Measurements from ENCODE around the gene SYNJ2.
A peak's percentile ranks its signal among the peaks of the same experiment; 100 is the strongest.

SYNJ2 gene

GRCh38 chr6:157999168-158000051, 17.7 kb downstream of the SYNJ2 start:
- DNase-seq: no peak

GRCh38 chr6:158000530-158001307, 19.1 kb downstream of the SYNJ2 start:
- no peak for DNase-seq

- DNase-seq: no peak
Measured at GRCh38 chr6:158002249-158002950, 20.7 kb downstream of the SYNJ2 start.

GRCh38 chr6:158002951-158003853, 21.5 kb downstream of the SYNJ2 start:
- no peak for DNase-seq

GRCh38 chr6:158003910-158004700, 22.4 kb downstream of the SYNJ2 start:
- DNase-seq: peak; percentile 66 to 92 (median 75)

GRCh38 chr6:158004701-158005095, 23.0 kb downstream of the SYNJ2 start:
- no peak for DNase-seq

- no peak for DNase-seq
Measured at GRCh38 chr6:158005626-158006180, 24.0 kb downstream of the SYNJ2 start.

- no peak for DNase-seq
Measured at GRCh38 chr6:158006331-158006730, 24.7 kb downstream of the SYNJ2 start.

- DNase-seq: no peak
Measured at GRCh38 chr6:158006821-158007570, 25.3 kb downstream of the SYNJ2 start.

- DNase-seq: peak in 1 of 3 donors; percentile 22
Measured at GRCh38 chr6:158008864-158009113, 27.1 kb downstream of the SYNJ2 start.

- DNase-seq: peak; percentile 65 to 79 (median 76)
Measured at GRCh38 chr6:158009114-158009891, 27.6 kb downstream of the SYNJ2 start.

GRCh38 chr6:158009935-158010585, 28.4 kb downstream of the SYNJ2 start:
- no peak for DNase-seq

GRCh38 chr6:158010591-158011477, 29.2 kb downstream of the SYNJ2 start:
- DNase-seq: no peak

- no peak for DNase-seq
Measured at GRCh38 chr6:158011478-158011920, 29.8 kb downstream of the SYNJ2 start.

- DNase-seq: no peak
Measured at GRCh38 chr6:158011980-158012566, 30.4 kb downstream of the SYNJ2 start.

- no peak for DNase-seq
Measured at GRCh38 chr6:158013904-158014504, 32.3 kb downstream of the SYNJ2 start.

GRCh38 chr6:158014505-158015187, 33.0 kb downstream of the SYNJ2 start:
- DNase-seq: no peak
